Mucosa of rectum (tissue), 2 donors: ENCODE data around the gene ASB1.

Experiments used
- H3K27ac ChIP-seq, 2 donors: one replicate each; pipeline ENCODE4 v1.7.0; 2013; ENCODE audit warnings: inconsistent platforms in 2 of 2, low read depth in 2 of 2, low read length in 2 of 2
- H3K27me3 ChIP-seq, 2 donors: one replicate each; pipeline ENCODE4 v1.7.0; 2013; ENCODE audit warnings: low read length in 2 of 2; ENCODE audit not compliant: control insufficient read depth in 2 of 2, insufficient read depth in 2 of 2
- H3K36me3 ChIP-seq, 2 donors: one replicate each; pipeline ENCODE4 v1.7.0; 2013; ENCODE audit warnings: low read length in 2 of 2; ENCODE audit not compliant: control insufficient read depth in 2 of 2, insufficient read depth in 2 of 2
- H3K4me1 ChIP-seq, 2 donors: one replicate each; pipeline ENCODE4 v1.7.0; 2013; ENCODE audit warnings: low read length in 2 of 2, mild to moderate bottlenecking in 1 of 2; ENCODE audit not compliant: control insufficient read depth in 2 of 2, insufficient read depth in 2 of 2
- H3K4me3 ChIP-seq, 2 donors: one replicate each; pipeline ENCODE4 v1.7.0; 2013; ENCODE audit warnings: low read length in 2 of 2
- H3K9ac ChIP-seq, 2 donors: one replicate each; pipeline ENCODE4 v1.7.0; 2013; ENCODE audit warnings: low read length in 2 of 2, low read depth in 1 of 2, mild to moderate bottlenecking in 1 of 2
- H3K9me3 ChIP-seq, 2 donors: one replicate each; pipeline ENCODE4 v1.7.0; 2013; ENCODE audit warnings: low read length in 2 of 2; ENCODE audit not compliant: control insufficient read depth in 2 of 2
- donor health status: healthy.
- donor health status: Normal muscosa, but diverticular disease.

Gene ASB1

GRCh38 chr2:238444242-238444641 is 17.5 kb downstream of the ASB1 start:
- Histone ChIP-seq H3K4me1 (no peaks in the 10 kb centered on the region), H3K4me3 (no peak overlapping the region), H3K9ac (no peak overlapping the region), H3K36me3 (peaks cover 38 to 56% of the 10 kb centered on the region in 2 donors), H3K27ac (no peak overlapping the region), H3K27me3 (no peaks in the 10 kb centered on the region), H3K9me3 (no peaks in the 10 kb centered on the region)

GRCh38 chr2:238445409-238446190 is 18.9 kb downstream of the ASB1 start:
- Histone ChIP-seq H3K4me1 (no peaks in the 10 kb centered on the region), H3K9me3 (no peaks in the 10 kb centered on the region), H3K36me3 (peaks cover 43 to 53% of the 10 kb centered on the region in 2 donors), H3K9ac (no peak overlapping the region), H3K4me3 (no peak overlapping the region), H3K27me3 (no peaks in the 10 kb centered on the region), H3K27ac (no peak overlapping the region)

- no peak overlapping the region for H3K9ac ChIP-seq
- H3K36me3 ChIP-seq, result peaks cover 46 to 56% of the 10 kb centered on the region in 2 donors
- no peaks in the 10 kb centered on the region for H3K27me3 ChIP-seq
- H3K4me1 ChIP-seq, result no peaks in the 10 kb centered on the region
- H3K9me3 ChIP-seq, result no peaks in the 10 kb centered on the region
- no peak overlapping the region for H3K27ac ChIP-seq
- no peak overlapping the region for H3K4me3 ChIP-seq
These were observed 19.6 kb downstream of the ASB1 start for GRCh38 chr2:238446371-238446770.

- H3K4me3 ChIP-seq, result no peak overlapping the region
- H3K9me3 ChIP-seq, result no peaks in the 10 kb centered on the region
- H3K27ac ChIP-seq, result no peak overlapping the region
- no peaks in the 10 kb centered on the region for H3K27me3 ChIP-seq
- H3K36me3 ChIP-seq, result peaks cover 54 to 65% of the 10 kb centered on the region in 2 donors
- no peaks in the 10 kb centered on the region for H3K4me1 ChIP-seq
- no peak overlapping the region for H3K9ac ChIP-seq
These were observed 21.6 kb downstream of the ASB1 start for GRCh38 chr2:238448031-238448955.

GRCh38 chr2:238449241-238449640 is 22.5 kb downstream of the ASB1 start:
- H3K27ac ChIP-seq, result no peak overlapping the region
- H3K9ac ChIP-seq, result no peak overlapping the region
- peaks cover 52 to 63% of the 10 kb centered on the region in 2 donors for H3K36me3 ChIP-seq
- H3K9me3 ChIP-seq, result no peaks in the 10 kb centered on the region
- no peak overlapping the region for H3K4me3 ChIP-seq
- no peaks in the 10 kb centered on the region for H3K27me3 ChIP-seq
- no peaks in the 10 kb centered on the region for H3K4me1 ChIP-seq

GRCh38 chr2:238449909-238450417 is 23.2 kb downstream of the ASB1 start:
- H3K4me3 ChIP-seq, result no peak overlapping the region
- H3K27me3 ChIP-seq, result no peaks in the 10 kb centered on the region
- H3K36me3 ChIP-seq, result peaks cover 46 to 56% of the 10 kb centered on the region in 2 donors
- peak overlapping the region in 1 of 2 donors; percentile 23 for H3K27ac ChIP-seq
- H3K4me1 ChIP-seq, result no peaks in the 10 kb centered on the region
- no peaks in the 10 kb centered on the region for H3K9me3 ChIP-seq
- H3K9ac ChIP-seq, result no peak overlapping the region

- H3K27ac ChIP-seq, result no peak overlapping the region
- H3K9ac ChIP-seq, result no peak overlapping the region
- no peaks in the 10 kb centered on the region for H3K9me3 ChIP-seq
- H3K4me1 ChIP-seq, result no peaks in the 10 kb centered on the region
- H3K27me3 ChIP-seq, result no peaks in the 10 kb centered on the region
- peaks cover 43 to 51% of the 10 kb centered on the region in 2 donors for H3K36me3 ChIP-seq
- H3K4me3 ChIP-seq, result no peak overlapping the region
These were observed 23.7 kb downstream of the ASB1 start for GRCh38 chr2:238450440-238450861.

- Histone ChIP-seq H3K27ac (no peak overlapping the region), H3K9ac (no peak overlapping the region), H3K4me1 (no peaks in the 10 kb centered on the region), H3K9me3 (no peaks in the 10 kb centered on the region), H3K36me3 (peaks cover 18 to 24% of the 10 kb centered on the region in 2 donors), H3K27me3 (no peaks in the 10 kb centered on the region), H3K4me3 (no peak overlapping the region)
These were observed 27.1 kb downstream of the ASB1 start for GRCh38 chr2:238453842-238454241.

GRCh38 chr2:238456449-238456848 is 29.7 kb downstream of the ASB1 start:
- no peak overlapping the region for H3K4me3 ChIP-seq
- no peaks in the 10 kb centered on the region for H3K4me1 ChIP-seq
- H3K9ac ChIP-seq, result no peak overlapping the region
- peaks cover 8 to 9% of the 10 kb centered on the region in 2 donors for H3K36me3 ChIP-seq
- H3K27me3 ChIP-seq, result no peaks in the 10 kb centered on the region
- H3K9me3 ChIP-seq, result no peaks in the 10 kb centered on the region
- H3K27ac ChIP-seq, result no peak overlapping the region
